Lung (tissue), 12 donors: Measurements from ENCODE around the gene HAVCR2. TPM values are rescaled to one million over a fixed set of nuclear protein-coding genes. Genes with fewer than 3 reads are reported as not detected.
"Not testable (repeated sequence)": the region's sequence is repeated elsewhere in the genome, so short reads cannot be mapped to it uniquely, and the experiment has no call there.

Experiments
- ATAC-seq: fragments of 200-7000 bp; cut with Tn5 transposase; one replicate; pipeline ENCODE4 v1.9.1; 2020; ENCODE audit warnings: moderate number of reproducible peaks; ENCODE audit not compliant: insufficient read depth, low FRiP score
- DNase-seq, 3 donors: peaks; one replicate each; pipeline ENCODE4 v3.0.0-alpha.2; 2013 to 2017
- H3K27ac ChIP-seq, 2 donors: one replicate each; pipeline ENCODE4 v1.5.1; 2013; ENCODE audit warnings: mild to moderate bottlenecking in 2 of 2, moderate library complexity in 2 of 2, control low read depth in 1 of 2, inconsistent platforms in 1 of 2, low read depth in 1 of 2, low read length in 1 of 2
- H3K27me3 ChIP-seq, 3 donors: one replicate each; pipeline ENCODE4 v1.5.1; 2013; ENCODE audit warnings: low read length in 2 of 3; ENCODE audit not compliant: control insufficient read depth in 3 of 3, insufficient read depth in 3 of 3
- H3K36me3 ChIP-seq, 4 donors: one replicate each; pipeline ENCODE4 v1.5.1; 2013; ENCODE audit warnings: low read length in 4 of 4, mild to moderate bottlenecking in 1 of 4, moderate library complexity in 1 of 4; ENCODE audit not compliant: control insufficient read depth in 4 of 4, insufficient read depth in 4 of 4
- H3K4me1 ChIP-seq, 5 donors: one replicate each; pipeline ENCODE4 v1.5.1; 2013; ENCODE audit warnings: low read length in 5 of 5, mild to moderate bottlenecking in 2 of 5, moderate library complexity in 1 of 5; ENCODE audit not compliant: control insufficient read depth in 5 of 5, insufficient read depth in 5 of 5
- H3K4me3 ChIP-seq: one replicate; pipeline ENCODE4 v1.5.1; 2013; ENCODE audit warnings: mild to moderate bottlenecking, control low read depth, moderate library complexity
- H3K9ac ChIP-seq, 2 donors: one replicate each; pipeline ENCODE4 v1.5.1; 2013; ENCODE audit warnings: low read length in 2 of 2, control low read depth in 1 of 2; ENCODE audit not compliant: insufficient read depth in 1 of 2
- H3K9me3 ChIP-seq, 4 donors: one replicate each; pipeline ENCODE4 v1.5.1; 2013; ENCODE audit warnings: low read length in 3 of 4, mild to moderate bottlenecking in 1 of 4, moderate library complexity in 1 of 4; ENCODE audit not compliant: control insufficient read depth in 4 of 4, insufficient read depth in 3 of 4
- CTCF ChIP-seq: IDR thresholded peaks from 2 replicates; pipeline ENCODE4 v1.5.1; 2012; ENCODE audit warnings: mild to moderate bottlenecking; ENCODE audit errors: control extremely low read depth, extremely low read depth
- WGBS, 2 donors: extraction: QIAGEN DNeasy Blood & Tissue Kit; methylation state at CpG; one replicate each; pipeline ENCODE4 v1.1.7; 2013; 5-methylcytosine and 5-hydroxymethylcytosine counted together
- polyA plus RNA-seq, 2 donors: library from polyadenylated mRNA; stranded (reverse); fragments of 200-250 nt; gene quantifications; one replicate each; pipeline ENCODE4 v1.2.1, GENCODE V29; 2013
- total RNA-seq, 2 donors: library from RNA; depleted of rRNA in 1 of 2; stranded (reverse); fragments of >200 nt in 1 of 2; gene quantifications; one replicate each; pipeline ENCODE4 v1.2.1, GENCODE V29; 2014 to 2021
- donor health status: control.
- donor health status: control.
- donor health status: Bipolar disorder and iron deficiency.
- donor health status: healthy.
- donor health status: DM: yes; HTN: yes; CAD: no.

The HAVCR2 gene
- total and polyA plus RNA-seq, 4 donors: 8.8 to 38.4 (median 22.8) TPM

DNA sequence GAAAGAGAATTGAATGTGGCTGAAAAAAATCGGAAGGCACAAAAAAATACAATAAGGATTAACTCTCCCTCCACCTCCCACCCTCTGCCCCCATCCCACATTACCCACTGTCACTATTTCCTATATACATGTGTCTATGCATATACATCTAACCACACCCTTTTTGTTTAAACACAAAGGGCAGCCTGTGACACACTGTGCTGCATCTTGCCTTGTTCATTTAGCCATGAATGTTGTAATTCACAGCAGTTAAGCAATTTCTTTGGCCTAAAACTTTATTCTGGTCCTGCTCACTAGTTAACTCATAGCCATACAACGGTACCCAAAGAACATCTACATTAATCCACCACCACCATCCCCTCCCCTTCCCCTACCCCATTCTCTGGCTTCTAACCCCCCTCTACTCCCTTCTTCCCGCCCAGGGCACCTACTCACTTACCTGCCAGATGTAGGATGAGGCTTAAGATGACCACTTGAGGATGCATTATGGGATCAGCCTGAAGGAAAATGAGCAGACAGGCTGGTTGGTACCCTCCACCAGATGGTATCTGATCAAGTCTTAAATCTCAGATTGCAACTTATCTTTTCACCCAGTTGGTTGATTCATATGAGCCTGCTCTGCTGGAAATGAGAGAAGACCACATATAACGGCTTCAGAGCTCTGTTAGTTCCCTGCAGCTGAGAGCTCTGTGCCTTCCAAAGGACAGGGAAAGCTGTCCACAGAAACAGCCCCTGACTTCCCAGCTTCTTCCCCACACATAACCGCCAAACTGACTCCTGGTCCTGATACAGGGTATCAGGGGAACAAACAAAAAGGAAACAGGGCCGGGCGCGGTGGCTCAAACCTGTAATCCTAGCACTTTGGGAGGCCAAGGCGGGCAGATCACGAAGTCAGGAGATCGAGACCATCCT, 51.1 kb downstream of the HAVCR2 start:
- WGBS, 2 donors: 92 to 93% methylated on average over 11 of the region's 11 CpGs
- Histone ChIP-seq H3K27ac (no peak overlapping the region), H3K9me3 (no peaks in the 10 kb centered on the region), H3K4me1 (no peaks in the 10 kb centered on the region), H3K4me3 (no peak overlapping the region), H3K36me3 (no peaks in the 10 kb centered on the region), H3K9ac (no peak overlapping the region), H3K27me3 (no peaks in the 10 kb centered on the region)
- no peak for TF ChIP-seq CTCF
- ATAC-seq: no peak
- no peak for DNase-seq

GRCh38 chr5:157056848-157057247, 52.0 kb downstream of the HAVCR2 start:
- ATAC-seq, H3K9me3 ChIP-seq, H3K4me1 ChIP-seq, H3K4me3 ChIP-seq, H3K9ac ChIP-seq, DNase-seq, H3K27me3 ChIP-seq, H3K36me3 ChIP-seq, H3K27ac ChIP-seq: not testable (repeated sequence)
- WGBS, 2 donors: 88 to 94% methylated on average over 6 of the region's 6 CpGs

DNA sequence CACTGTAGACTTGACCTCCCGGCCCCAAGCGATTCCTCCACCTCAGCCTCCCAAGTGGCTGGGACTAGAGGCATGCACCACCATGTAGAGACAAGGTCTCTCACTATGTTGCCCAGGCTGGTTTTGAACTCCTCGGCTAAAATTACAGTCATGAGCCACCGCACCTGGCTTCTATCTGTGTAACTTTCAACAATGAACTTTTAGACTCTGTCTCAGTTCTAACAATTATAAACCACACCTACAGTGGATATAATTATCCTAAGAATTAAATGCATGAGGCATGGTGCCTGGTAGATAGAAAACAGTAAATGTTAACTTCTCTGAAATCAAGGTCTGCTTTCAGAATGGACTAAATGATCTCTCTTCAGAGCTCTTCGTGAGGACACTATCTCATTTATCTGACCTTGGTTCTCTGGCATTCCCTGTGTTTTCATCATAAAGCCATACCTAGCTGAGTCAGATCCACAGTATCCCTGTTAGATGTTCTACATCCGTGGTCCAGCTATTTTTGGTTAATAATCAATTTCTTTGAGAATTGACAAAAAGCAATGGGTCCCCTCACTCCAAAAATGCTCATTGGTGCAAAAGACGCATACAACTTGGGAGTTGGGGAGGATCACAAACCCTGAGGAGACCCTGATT, 57.1 kb downstream of the HAVCR2 start:
- WGBS, 2 donors: 83 to 85% methylated on average over 7 of the region's 7 CpGs

More for the DNA sequence above, 57.1 kb downstream of the HAVCR2 start:
- no peak for DNase-seq
- Histone ChIP-seq H3K27ac (no peak overlapping the region), H3K4me3 (no peak overlapping the region), H3K36me3 (no peaks in the 10 kb centered on the region), H3K4me1 (no peaks in the 10 kb centered on the region), H3K27me3 (no peaks in the 10 kb centered on the region), H3K9ac (no peak overlapping the region), H3K9me3 (no peaks in the 10 kb centered on the region)
- TF ChIP-seq CTCF: no peak
- no peak for ATAC-seq
